GM12872 (cell line): ENCODE measurements around the gene CNNM3.

ENCODE experiments used
- CTCF ChIP-seq: IDR thresholded peaks from 3 replicates; pipeline ENCODE4 v1.5.1; 2011; ENCODE audit warnings: low read depth, mild to moderate bottlenecking, low read length, moderate library complexity; ENCODE audit not compliant: insufficient read depth

The CNNM3 gene

DNA sequence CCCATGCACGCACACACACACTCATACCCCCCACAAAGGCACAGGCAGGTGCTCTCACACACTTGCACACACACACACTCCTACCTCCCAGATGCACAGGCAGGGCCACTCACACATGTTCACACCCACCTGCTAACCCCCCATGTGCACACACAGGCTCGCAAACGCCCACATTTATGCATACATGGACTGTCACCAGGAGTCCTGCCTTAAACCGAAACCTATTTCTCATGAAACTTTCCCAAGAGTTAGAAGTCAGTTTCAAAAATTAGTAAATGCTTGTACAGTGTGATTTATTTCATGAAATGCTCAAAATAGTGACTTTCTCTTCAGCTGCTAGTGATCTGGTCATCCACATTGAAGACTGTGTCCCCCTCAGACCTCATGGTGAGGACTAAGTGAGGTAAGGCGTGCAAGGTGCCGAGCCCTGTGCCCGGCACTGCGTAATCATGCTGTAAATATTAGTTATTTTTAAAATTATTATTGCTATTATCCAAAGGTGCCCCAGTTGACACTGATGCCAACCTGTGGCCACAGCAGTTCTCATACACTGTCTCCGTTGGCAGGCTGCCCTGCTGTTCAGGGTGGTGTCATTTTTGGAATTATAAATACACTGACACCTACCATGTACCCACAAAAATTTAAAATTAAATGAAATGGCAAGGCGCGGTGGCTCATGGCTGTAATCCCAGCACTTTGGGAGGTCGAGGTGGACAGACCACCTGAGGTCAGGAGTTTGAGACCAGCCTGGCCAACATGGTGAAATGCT, 43.0 kb upstream of the CNNM3 start:
- TF ChIP-seq CTCF = no peak

DNA sequence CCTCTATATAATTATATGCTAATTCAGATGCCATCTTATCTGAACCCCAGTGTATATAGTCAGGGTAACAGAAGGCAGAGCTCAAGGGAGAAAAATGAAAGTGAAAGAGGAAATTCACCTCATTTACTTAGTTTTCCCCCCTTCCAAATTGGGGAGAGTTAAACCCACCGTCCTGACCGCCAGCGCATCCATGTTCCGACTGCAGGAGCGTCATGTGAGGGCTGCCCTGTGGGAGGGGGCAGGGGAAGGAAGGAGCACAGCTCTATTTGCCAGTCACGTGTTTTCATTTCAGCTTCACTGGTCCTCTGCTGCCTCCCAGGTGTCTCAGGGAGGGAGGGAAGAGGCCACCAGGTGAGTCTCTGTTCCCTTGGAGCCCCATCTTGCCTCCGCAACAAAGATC, 42.1 kb upstream of the CNNM3 start:
- no peak for TF ChIP-seq CTCF

DNA sequence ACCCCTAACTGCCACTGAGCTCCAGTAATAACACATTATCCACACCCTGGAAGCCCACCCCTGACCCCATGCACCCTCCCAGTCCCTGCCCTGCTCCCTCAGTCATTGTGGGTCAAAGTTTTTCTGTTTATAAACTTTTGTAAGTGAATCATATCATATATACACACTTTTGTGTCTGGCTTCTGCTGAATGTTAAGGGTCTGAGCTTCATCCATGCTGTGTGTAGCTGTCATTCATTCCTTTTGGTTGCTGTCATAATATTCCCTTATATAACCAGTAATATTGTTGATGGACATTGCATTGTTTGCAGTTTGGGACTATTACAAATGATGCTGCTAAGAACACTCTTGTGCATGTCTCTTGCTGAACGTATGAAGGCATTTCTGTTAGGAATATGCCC, 40.9 kb upstream of the CNNM3 start:
- no peak for TF ChIP-seq CTCF

DNA sequence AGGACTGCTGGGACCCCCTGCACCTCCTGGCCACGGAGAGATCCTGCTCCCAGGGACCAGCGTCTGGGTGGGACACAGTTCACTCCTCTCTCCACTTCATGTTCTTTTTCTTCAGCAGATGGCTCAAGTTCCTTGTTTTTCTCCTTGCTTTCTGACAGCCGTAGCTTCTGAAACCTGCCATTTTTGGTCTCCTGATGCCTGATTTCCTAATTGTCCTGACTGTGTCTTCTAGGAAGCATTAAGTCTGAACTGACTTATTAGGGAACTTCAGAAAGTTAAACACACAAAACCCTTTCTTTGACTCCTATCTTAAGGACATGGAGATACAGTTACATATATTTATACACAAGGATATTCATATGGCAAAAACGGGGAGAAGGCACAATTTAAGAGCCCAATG, 32.7 kb upstream of the CNNM3 start:
- TF ChIP-seq CTCF = no peak

GRCh38 chr2:96787411-96787810, 28.7 kb upstream of the CNNM3 start:
- TF ChIP-seq CTCF = no peak

- no peak for TF ChIP-seq CTCF
Observed at GRCh38 chr2:96788442-96789244, 27.4 kb upstream of the CNNM3 start.

DNA sequence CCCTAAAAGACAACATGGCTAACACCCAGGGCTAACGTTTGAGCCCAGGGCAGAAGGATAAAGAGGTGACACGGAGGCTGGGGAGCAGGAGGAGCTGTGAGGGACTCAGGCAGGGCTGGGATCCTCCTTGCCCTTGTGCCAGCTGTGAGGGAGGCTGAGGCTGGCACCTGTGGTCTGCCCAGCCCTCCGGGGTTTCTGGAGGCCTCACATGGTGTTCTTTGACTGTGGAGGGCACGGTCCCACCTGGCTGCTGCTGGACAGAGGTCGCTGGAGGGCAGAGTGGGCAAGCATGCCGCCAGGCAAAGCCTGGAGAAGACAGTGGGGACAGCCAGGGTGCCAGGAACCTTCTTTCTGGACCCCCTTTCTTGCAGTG, 26.8 kb upstream of the CNNM3 start:
- TF ChIP-seq CTCF = no peak
